Measurements from ENCODE around the gene MYO9B.

DNA sequence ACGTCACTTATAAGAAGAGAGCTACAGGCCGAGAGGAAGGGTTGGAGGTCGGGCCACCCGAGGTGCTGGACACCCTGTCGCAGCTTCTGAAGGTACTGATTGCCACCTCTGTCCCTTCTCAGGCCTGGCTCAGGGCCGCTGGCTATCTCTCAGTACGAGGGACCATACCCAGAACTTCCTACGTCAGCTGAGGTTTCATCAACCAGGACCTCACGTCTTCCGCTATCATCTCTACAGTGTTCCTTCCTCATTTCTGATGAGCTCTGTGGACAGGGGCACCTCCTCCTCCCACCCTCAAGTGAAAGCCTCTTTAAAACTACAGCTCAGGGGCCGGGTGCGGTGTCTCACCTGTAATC is 81.3 kb downstream of the MYO9B start:
- TF ChIP-seq POLR2A (IDR thresholded peaks at IDR 0.05) (no peak), CTCF (IDR thresholded peaks at IDR 0.05) (no peak)

Data from vagina (tissue), 2 donors.